Placental pericyte (primary cell): ENCODE data around the gene NCOR1. TPM values are rescaled to one million over a fixed set of nuclear protein-coding genes. Genes with fewer than 3 reads are reported as not detected.

ENCODE experiments used
- small RNA-seq: library from RNA; depleted of rRNA; stranded (forward); fragments of <200 nt; gene quantifications from one replicate; pipeline ENCODE3, GENCODE V24; 2012; ENCODE audit warnings: low replicate concordance
- total RNA-seq: library from RNA; depleted of rRNA; stranded (reverse); fragments of >200 nt; gene quantifications from 2 replicates; pipeline ENCODE4 v1.2.3, GENCODE V29; 2012

NCOR1 gene
- total RNA-seq, result 125 and 179 TPM in 2 replicates

GRCh38 chr17:16215273-16215964, at the start of gene NCOR1:
NCOR1 (minus strand) TSS chr17:16215534; CDS start chr17:16194569, 20,965 bp downstream.

GRCh38 chr17:16217002-16217635, 1.8 kb upstream of the NCOR1 start, which contains the start of gene PIGL:
PIGL (plus strand) TSS chr17:16217210; CDS start chr17:16217227, 17 bp downstream.

GRCh38 chr17:15999141-15999973, 216.0 kb downstream of the NCOR1 start, which contains the start of the genes TTC19 and ZSWIM7:
TTC19 (plus strand) TSS chr17:15999824; CDS start chr17:15999849, 25 bp downstream.
ZSWIM7 (minus strand) TSS chr17:15999704; CDS start chr17:15999594, 110 bp downstream.

Small RNA genes lying within 50 kb of the gene (small RNA-seq; reads per million reads assigned to genes)
- gene RNU6-314P (not detected), gene RNU6-862P (0.13 reads per million)

Other genes with a start within 250 kb of the NCOR1 start
- gene ZSWIM7, start 215.8 kb downstream of the NCOR1 start, total RNA-seq, result 5.4 and 6.3 TPM in 2 replicates
- gene TTC19, start 215.7 kb downstream of the NCOR1 start, total RNA-seq, result 31.5 and 32.2 TPM in 2 replicates
- 20.4 and 33.2 TPM in 2 replicates for gene PIGL, start 1.7 kb upstream of the NCOR1 start, total RNA-seq
- 22.1 and 39.2 TPM in 2 replicates for gene CENPV, start 137.9 kb upstream of the NCOR1 start, total RNA-seq
- 1,377 and 2,519 TPM in 2 replicates for gene UBB, start 165.6 kb upstream of the NCOR1 start, total RNA-seq
- 136 and 395 TPM in 2 replicates for gene TRPV2, start 200.0 kb upstream of the NCOR1 start, total RNA-seq